BE2C (cell line): ENCODE results near the gene DROSHA.
"Not testable (repeated sequence)": the region's sequence is repeated elsewhere in the genome, so short reads cannot be mapped to it uniquely, and the experiment has no call there.

ENCODE experiments used
- DNase-seq: peaks from one replicate; pipeline ENCODE4 v3.0.0-alpha.2; 2020
- H3K27me3 ChIP-seq: fragments of 250-450 bp; sonication (Bioruptor Pico); 2 replicates; pipeline ENCODE4 v1.5.1; 2020; ENCODE audit warnings: mild to moderate bottlenecking
- H3K36me3 ChIP-seq: fragments of 250-450 bp; sonication (Bioruptor Pico); 2 replicates; pipeline ENCODE4 v1.5.1; 2020; ENCODE audit warnings: mild to moderate bottlenecking
- H3K4me1 ChIP-seq: fragments of 250-450 bp; sonication (Bioruptor Pico); 2 replicates; pipeline ENCODE4 v1.5.1; 2020
- H3K4me3 ChIP-seq: 2 replicates; pipeline ENCODE4 v1.5.1; 2011; ENCODE audit warnings: low read depth, low read length
- H3K9me3 ChIP-seq: fragments of 250-450 bp; sonication (Bioruptor Pico); 2 replicates; pipeline ENCODE4 v1.5.1; 2020
- TF ChIP-seq, protein P1 (sequence below): IDR thresholded peaks from 2 replicates; pipeline ENCODE4 v1.5.1; 2012; ENCODE audit warnings: mild to moderate bottlenecking, low read depth, low read length

Gene DROSHA

DNA sequence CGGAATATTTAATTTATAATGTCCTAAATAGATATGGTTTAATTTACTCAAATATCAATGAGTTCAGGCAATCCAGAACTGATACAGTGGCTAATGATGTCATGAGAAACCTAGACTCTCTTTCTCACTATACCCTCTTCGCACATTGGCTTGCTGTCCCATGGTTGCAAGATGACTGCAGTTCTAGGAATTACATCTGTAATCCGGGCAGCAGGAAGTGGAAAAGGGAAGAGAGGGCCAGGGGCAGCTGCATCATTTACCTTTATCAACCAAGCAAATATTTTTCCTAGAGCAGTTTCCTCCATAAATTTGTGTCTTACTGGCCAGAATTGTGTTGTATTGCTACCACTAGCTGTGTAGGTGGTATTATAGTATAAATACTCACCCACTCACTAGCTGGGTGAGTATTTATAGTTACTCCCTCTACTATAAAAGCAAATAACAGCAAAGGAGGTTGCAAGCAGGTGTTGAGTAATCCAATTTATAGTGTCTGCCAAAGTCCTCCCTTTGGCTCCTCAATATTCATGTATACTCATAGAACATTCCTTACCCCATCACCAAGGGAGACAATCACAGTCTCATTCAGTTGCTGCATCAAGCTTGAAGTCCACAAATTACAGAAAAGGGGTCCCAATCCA, 168.8 kb downstream of the DROSHA start:
- no peaks in the 10 kb centered on the region for H3K36me3 ChIP-seq
- no peak overlapping the region for H3K4me3 ChIP-seq
- no peaks in the 10 kb centered on the region for H3K9me3 ChIP-seq
- TF ChIP-seq, protein P1, sequence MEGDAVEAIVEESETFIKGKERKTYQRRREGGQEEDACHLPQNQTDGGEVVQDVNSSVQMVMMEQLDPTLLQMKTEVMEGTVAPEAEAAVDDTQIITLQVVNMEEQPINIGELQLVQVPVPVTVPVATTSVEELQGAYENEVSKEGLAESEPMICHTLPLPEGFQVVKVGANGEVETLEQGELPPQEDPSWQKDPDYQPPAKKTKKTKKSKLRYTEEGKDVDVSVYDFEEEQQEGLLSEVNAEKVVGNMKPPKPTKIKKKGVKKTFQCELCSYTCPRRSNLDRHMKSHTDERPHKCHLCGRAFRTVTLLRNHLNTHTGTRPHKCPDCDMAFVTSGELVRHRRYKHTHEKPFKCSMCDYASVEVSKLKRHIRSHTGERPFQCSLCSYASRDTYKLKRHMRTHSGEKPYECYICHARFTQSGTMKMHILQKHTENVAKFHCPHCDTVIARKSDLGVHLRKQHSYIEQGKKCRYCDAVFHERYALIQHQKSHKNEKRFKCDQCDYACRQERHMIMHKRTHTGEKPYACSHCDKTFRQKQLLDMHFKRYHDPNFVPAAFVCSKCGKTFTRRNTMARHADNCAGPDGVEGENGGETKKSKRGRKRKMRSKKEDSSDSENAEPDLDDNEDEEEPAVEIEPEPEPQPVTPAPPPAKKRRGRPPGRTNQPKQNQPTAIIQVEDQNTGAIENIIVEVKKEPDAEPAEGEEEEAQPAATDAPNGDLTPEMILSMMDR, result no peak
- DNase-seq, result no peak
- H3K4me1 ChIP-seq, result peaks cover 5% of the 10 kb centered on the region; the same call in 1 of the 2 replicates
- no peaks in the 10 kb centered on the region for H3K27me3 ChIP-seq

DNA sequence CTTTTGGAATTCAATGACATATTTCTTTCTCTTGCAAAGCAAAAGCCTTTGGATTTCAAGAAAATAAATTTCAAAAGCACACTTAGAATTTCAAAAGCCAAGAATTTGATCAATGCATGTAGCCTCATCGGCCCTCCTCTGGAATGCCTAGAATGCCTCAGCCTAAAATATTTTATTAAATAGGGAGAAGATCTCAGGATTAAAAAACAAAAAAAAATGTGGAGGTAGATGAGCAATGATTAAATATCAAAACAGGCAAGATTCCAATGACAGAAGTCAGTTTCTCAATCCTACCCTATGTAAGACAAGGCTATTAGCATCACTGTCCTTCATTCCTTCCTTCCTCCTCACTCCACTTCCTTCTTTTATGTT, 169.4 kb downstream of the DROSHA start:
- Histone ChIP-seq H3K4me3 (no peak overlapping the region), H3K36me3 (no peaks in the 10 kb centered on the region), H3K9me3 (no peaks in the 10 kb centered on the region), H3K4me1 (peaks cover 5% of the 10 kb centered on the region; the same call in 1 of the 2 replicates), H3K27me3 (no peaks in the 10 kb centered on the region)
- TF ChIP-seq, protein P1, result no peak
- DNase-seq, result no peak

DNA sequence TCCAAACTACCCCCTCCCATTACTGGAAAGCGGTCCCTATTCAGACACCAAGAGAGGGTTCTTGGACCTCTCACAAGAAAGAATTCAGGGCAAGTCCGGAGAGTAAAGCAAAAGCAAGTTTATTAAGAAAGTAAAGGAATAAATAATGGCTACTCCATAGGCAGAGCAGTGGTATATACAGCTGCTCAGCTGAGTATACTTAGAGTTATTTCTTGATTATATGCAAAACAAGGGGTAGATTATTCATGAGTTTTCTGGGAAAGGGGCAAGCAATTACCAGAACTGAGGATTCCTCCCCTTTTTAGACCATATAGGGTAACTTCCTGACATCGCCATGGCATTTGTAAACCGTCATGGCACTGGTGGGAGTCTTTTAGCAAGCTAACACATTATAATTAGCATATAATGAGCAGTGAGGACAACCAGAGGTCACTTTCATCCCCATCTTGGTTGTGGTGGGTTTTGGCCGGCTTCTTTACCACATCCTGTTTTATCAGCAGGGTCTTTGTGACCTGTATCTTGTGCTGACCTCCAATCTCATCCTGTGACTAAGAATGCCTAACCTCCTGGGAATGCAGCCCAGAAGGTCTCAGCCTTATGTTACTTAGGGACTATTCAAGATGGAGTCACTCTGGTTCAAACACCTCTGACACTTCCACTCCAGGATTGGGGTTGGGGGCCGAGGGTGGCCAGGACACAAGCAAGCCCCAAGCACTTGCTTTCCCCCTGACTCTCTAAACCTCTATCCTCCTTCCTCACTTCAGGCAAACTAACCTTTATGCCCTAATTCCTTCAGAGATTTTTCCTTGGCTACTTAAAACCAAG, 170.0 kb downstream of the DROSHA start:
- DNase-seq, H3K4me1 ChIP-seq: not testable (repeated sequence)

DNA sequence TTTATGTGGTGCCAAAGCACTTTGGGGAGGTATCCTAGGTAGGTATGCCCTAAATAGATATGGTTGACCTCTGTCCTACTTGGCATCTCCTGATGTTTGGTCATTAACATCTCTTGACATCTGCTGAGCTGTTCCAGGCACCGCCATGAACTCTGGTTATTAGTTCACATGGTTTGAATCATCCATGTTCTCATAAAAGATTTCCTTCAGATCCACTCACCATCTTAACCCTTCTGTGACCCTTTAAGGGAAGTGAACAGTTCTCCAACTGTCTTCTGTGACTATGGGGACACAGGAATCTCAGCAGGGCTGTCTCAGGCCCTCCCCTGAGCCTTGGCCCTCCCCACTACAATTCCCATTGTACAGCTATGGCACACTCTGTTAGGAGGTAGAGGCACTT, 170.7 kb downstream of the DROSHA start:
- Histone ChIP-seq H3K4me3 (no peak overlapping the region), H3K4me1 (peaks cover 5% of the 10 kb centered on the region; the same call in 1 of the 2 replicates), H3K36me3 (no peaks in the 10 kb centered on the region), H3K9me3 (no peaks in the 10 kb centered on the region), H3K27me3 (no peaks in the 10 kb centered on the region)
- DNase-seq, result peak; percentile 26
- TF ChIP-seq, protein P1, result no peak

More for the DNA sequence above, 170.0 kb downstream of the DROSHA start:
- not testable (repeated sequence) for H3K36me3 ChIP-seq, H3K9me3 ChIP-seq, H3K27me3 ChIP-seq, H3K4me3 ChIP-seq

DNA sequence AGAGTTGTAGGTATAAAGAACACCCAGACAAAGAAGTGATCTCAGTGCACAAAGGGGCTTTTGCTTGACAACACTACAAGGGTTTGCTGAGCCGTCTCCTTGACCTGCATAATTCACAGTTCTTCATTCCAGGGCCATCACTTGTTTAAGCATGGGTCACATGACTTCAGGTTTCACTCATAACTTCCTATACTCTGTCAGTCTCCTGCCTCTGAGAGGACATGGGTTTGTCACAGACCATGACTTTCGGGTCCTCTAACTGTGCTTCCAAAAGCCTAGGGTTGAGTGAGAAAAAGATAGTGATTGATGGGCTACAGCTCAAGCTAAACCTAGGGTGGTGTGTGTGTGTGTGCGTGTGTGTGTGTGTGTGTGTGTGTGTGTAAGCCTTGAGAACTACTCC, 172.1 kb downstream of the DROSHA start:
- no peak for DNase-seq
- H3K27me3 ChIP-seq, result no peaks in the 10 kb centered on the region
- TF ChIP-seq, protein P1, result no peak
- H3K4me3 ChIP-seq, result no peak overlapping the region
- peaks cover 5% of the 10 kb centered on the region; the same call in 1 of the 2 replicates for H3K4me1 ChIP-seq
- no peaks in the 10 kb centered on the region for H3K36me3 ChIP-seq
- H3K9me3 ChIP-seq, result no peaks in the 10 kb centered on the region

DNA sequence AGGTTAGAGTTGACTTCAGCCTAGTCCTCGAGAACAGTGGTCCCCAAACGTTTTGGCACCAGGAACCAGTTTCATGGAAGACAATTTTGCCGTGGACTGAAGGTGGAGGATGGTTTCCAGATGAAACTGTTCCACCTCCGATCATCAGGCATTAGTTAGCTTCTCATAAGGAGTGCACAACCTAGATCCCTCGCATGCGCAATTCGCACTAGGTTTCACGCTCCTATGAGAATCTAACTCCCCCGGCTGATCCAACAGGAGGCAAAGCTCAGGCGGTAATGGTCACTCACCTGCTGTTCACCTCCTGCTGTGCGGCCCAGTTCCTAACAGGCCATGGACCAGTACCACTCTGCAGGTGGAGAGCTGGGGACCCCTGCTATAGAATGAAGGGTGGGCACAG, 174.9 kb downstream of the DROSHA start:
- no peak overlapping the region for H3K4me3 ChIP-seq
- peaks cover 5% of the 10 kb centered on the region; the same call in 1 of the 2 replicates for H3K4me1 ChIP-seq
- no peaks in the 10 kb centered on the region for H3K27me3 ChIP-seq
- H3K9me3 ChIP-seq, result no peaks in the 10 kb centered on the region
- no peaks in the 10 kb centered on the region for H3K36me3 ChIP-seq
- DNase-seq, result no peak
- TF ChIP-seq, protein P1, result no peak
